ENCODE measurements around the gene GFM1.
"Not testable (repeated sequence)": the region's sequence is repeated elsewhere in the genome, so short reads cannot be mapped to it uniquely, and the experiment has no call there.

The GFM1 gene

GRCh38 chr3:158678687-158679086, 34.4 kb downstream of the GFM1 start:
- no peak for DNase-seq (ENCODE audit: low read depth)

GRCh38 chr3:158679547-158680000, 35.2 kb downstream of the GFM1 start:
- DNase-seq (ENCODE audit: low read depth): peak; percentile 3

GRCh38 chr3:158680861-158681260, 36.5 kb downstream of the GFM1 start:
- DNase-seq (ENCODE audit: low read depth): no peak

- DNase-seq (ENCODE audit: low read depth): no peak
These were observed 39.1 kb downstream of the GFM1 start for GRCh38 chr3:158683230-158683962.

GRCh38 chr3:158685159-158685558, 40.8 kb downstream of the GFM1 start:
- no peak for DNase-seq (ENCODE audit: low read depth)

- not testable (repeated sequence) for DNase-seq (ENCODE audit: low read depth)
These were observed 49.6 kb downstream of the GFM1 start for GRCh38 chr3:158693866-158694456.

- DNase-seq (ENCODE audit: low read depth): no peak
These were observed 52.3 kb downstream of the GFM1 start for GRCh38 chr3:158696618-158697017.

- DNase-seq (ENCODE audit: low read depth): no peak
These were observed 56.2 kb downstream of the GFM1 start for GRCh38 chr3:158700559-158700958.

- no peak for DNase-seq (ENCODE audit: low read depth)
These were observed 57.2 kb downstream of the GFM1 start for GRCh38 chr3:158701420-158702065.

GRCh38 chr3:158702815-158703481, 58.6 kb downstream of the GFM1 start:
- DNase-seq (ENCODE audit: low read depth): no peak

- DNase-seq (ENCODE audit: low read depth): no peak
These were observed 59.2 kb downstream of the GFM1 start for GRCh38 chr3:158703566-158703965.

GRCh38 chr3:158709666-158710083, 65.3 kb downstream of the GFM1 start:
- DNase-seq (ENCODE audit: low read depth): no peak

GRCh38 chr3:158710601-158711000, 66.3 kb downstream of the GFM1 start:
- DNase-seq (ENCODE audit: low read depth): no peak

GRCh38 chr3:158711886-158712285, 67.6 kb downstream of the GFM1 start:
- DNase-seq (ENCODE audit: low read depth): no peak

GRCh38 chr3:158712443-158712842, 68.1 kb downstream of the GFM1 start:
- DNase-seq (ENCODE audit: low read depth): no peak

- peak; percentile 80 for DNase-seq (ENCODE audit: low read depth)
These were observed 68.8 kb downstream of the GFM1 start for GRCh38 chr3:158713094-158713499.

GRCh38 chr3:158717576-158717975, 73.2 kb downstream of the GFM1 start:
- DNase-seq (ENCODE audit: low read depth): no peak

GRCh38 chr3:158718490-158719170, 74.3 kb downstream of the GFM1 start:
- DNase-seq (ENCODE audit: low read depth): no peak

GRCh38 chr3:158722108-158722507, 77.8 kb downstream of the GFM1 start:
- DNase-seq (ENCODE audit: low read depth): no peak

- DNase-seq (ENCODE audit: low read depth): no peak
These were observed 79.7 kb downstream of the GFM1 start for GRCh38 chr3:158723991-158724390.

GRCh38 chr3:158725348-158726011, 81.2 kb downstream of the GFM1 start:
- no peak for DNase-seq (ENCODE audit: low read depth)

Measured in CMK (cell line).